ENCODE data around the gene CAMKK2. TPM values are rescaled to one million over a fixed set of nuclear protein-coding genes. Genes with fewer than 3 reads are reported as not detected.
"Not testable (repeated sequence)": the region's sequence is repeated elsewhere in the genome, so short reads cannot be mapped to it uniquely, and the experiment has no call there.

CAMKK2 gene
- total RNA-seq, 1 experiment from 2014 or later, result 24.7 TPM

DNA sequence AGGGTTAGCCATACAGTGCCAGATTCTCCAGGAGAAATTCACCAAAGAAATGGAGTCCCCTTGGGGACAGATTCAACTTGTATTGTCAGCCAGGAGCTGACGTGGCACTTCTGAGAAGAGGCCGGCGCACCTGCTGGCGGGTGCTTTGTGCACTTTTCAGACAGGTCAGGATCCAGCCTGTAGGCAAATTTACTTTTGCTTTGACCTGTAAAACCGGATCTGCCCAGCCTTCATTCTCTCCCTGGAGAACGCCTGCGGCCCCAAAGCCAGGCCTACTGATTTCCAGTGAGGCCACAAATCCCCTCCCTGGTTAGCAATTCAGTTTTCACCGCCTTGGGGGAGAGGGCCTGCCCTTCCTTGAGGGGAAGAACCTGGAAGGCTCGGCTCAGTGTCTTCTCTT, 69.2 kb downstream of the CAMKK2 start:
- no peak overlapping the region for H4K91ac ChIP-seq (ENCODE audit: insufficient read length, low read depth, low read length)
- no peak for DNase-seq
- H2AFZ ChIP-seq (ENCODE audit: low read length), result no peak overlapping the region
- Mint-ChIP-seq H3K27ac (peak overlapping the region in 1 of 3 experiments; percentile 63; a peak in 1 of 7 replicates), H3K36me3 (ENCODE audit: insufficient read depth in 1 of 3, low read depth in 3 of 3) (peaks cover 2 to 5% (median 4%) of the 10 kb centered on the region in 3 experiments; a peak in 5 of 7 replicates), H3K4me3 (no peak overlapping the region), H3K4me1 (peaks cover 3 to 4% of the 10 kb centered on the region in 2 experiments; a peak in 3 of 4 replicates), H3K9me3 (no peaks in the 10 kb centered on the region; a peak in 1 of 5 replicates), H3K27me3 (ENCODE audit: low read depth) (no peaks in the 10 kb centered on the region)
- no peak overlapping the region for H3K9ac ChIP-seq (ENCODE audit: extremely low read depth, insufficient read length, low read length)
- H3K4me2 ChIP-seq (ENCODE audit: insufficient read depth, insufficient read length, low read length), result no peak overlapping the region
- H2BK15ac ChIP-seq (ENCODE audit: low read depth, low read length), result no peak overlapping the region
- no peaks in the 10 kb centered on the region for H3K9me3 ChIP-seq (ENCODE audit: control insufficient read depth, low read depth, low read length)
- H3K4ac ChIP-seq (ENCODE audit: low read depth, low read length), result no peak overlapping the region
- no peak overlapping the region for H2BK12ac ChIP-seq (ENCODE audit: insufficient read length, low read depth, low read length)
- H3K27me3 ChIP-seq (ENCODE audit: insufficient read depth, low read length), result no peaks in the 10 kb centered on the region
- no peak overlapping the region for H4K8ac ChIP-seq (replicated peaks; ENCODE audit: insufficient read length, low read depth, low read length)
- no peak overlapping the region for H2BK20ac ChIP-seq (ENCODE audit: low read depth, low read length, poor library complexity, severe bottlenecking)
- no peak overlapping the region for H4K5ac ChIP-seq (ENCODE audit: insufficient read length, low read depth, low read length)
- no peaks in the 10 kb centered on the region for H3K79me1 ChIP-seq (ENCODE audit: insufficient read depth, low read depth, low read length, poor library complexity, severe bottlenecking)
- TF ChIP-seq, protein P1, sequence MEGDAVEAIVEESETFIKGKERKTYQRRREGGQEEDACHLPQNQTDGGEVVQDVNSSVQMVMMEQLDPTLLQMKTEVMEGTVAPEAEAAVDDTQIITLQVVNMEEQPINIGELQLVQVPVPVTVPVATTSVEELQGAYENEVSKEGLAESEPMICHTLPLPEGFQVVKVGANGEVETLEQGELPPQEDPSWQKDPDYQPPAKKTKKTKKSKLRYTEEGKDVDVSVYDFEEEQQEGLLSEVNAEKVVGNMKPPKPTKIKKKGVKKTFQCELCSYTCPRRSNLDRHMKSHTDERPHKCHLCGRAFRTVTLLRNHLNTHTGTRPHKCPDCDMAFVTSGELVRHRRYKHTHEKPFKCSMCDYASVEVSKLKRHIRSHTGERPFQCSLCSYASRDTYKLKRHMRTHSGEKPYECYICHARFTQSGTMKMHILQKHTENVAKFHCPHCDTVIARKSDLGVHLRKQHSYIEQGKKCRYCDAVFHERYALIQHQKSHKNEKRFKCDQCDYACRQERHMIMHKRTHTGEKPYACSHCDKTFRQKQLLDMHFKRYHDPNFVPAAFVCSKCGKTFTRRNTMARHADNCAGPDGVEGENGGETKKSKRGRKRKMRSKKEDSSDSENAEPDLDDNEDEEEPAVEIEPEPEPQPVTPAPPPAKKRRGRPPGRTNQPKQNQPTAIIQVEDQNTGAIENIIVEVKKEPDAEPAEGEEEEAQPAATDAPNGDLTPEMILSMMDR (conservative IDR thresholded peaks at IDR 0.05), result no peak
- H2BK120ac ChIP-seq (ENCODE audit: low read depth, low read length, poor library complexity, severe bottlenecking), result no peak overlapping the region
- no peak overlapping the region for H3T11ph ChIP-seq (ENCODE audit: low read length)
- H2BK5ac ChIP-seq (ENCODE audit: insufficient read length, low read length), result no peak overlapping the region
- no peak overlapping the region for H3K56ac ChIP-seq (ENCODE audit: insufficient read length, low read depth, low read length)
- no CpG with 5 or more reads among the region's 9 CpGs for WGBS (ENCODE audit: extremely low coverage, insufficient read length, low lambda C conversion rate)
- H3K27ac ChIP-seq (ENCODE audit: insufficient read length, low read depth, low read length), result no peak overlapping the region
- no peaks in the 10 kb centered on the region for H3K79me2 ChIP-seq (ENCODE audit: insufficient read depth, low read length)
- no peaks in the 10 kb centered on the region for H4K20me1 ChIP-seq (ENCODE audit: control insufficient read depth, insufficient read depth, insufficient read length)
- H3K14ac ChIP-seq (ENCODE audit: insufficient read depth, low read length), result no peak overlapping the region
- no peak overlapping the region for H3K18ac ChIP-seq (ENCODE audit: insufficient read length, low read depth, low read length)
- H2AK5ac ChIP-seq (ENCODE audit: insufficient read length, low read length), result no peak overlapping the region
- no peaks in the 10 kb centered on the region for H3K4me1 ChIP-seq (ENCODE audit: insufficient read depth, low read length)
- no peak overlapping the region for H3K23ac ChIP-seq (ENCODE audit: insufficient read length, low read depth, low read length)
- H3K23me2 ChIP-seq (ENCODE audit: insufficient read length, low read depth, low read length, poor library complexity, severe bottlenecking), result no peaks in the 10 kb centered on the region

- H2BK20ac ChIP-seq (ENCODE audit: low read depth, low read length, poor library complexity, severe bottlenecking); H3K4me3 Mint-ChIP-seq; H3K79me1 ChIP-seq (ENCODE audit: insufficient read depth, low read depth, low read length, poor library complexity, severe bottlenecking); H3K9me3 ChIP-seq (ENCODE audit: control insufficient read depth, low read depth, low read length); H3K4me2 ChIP-seq (ENCODE audit: insufficient read depth, insufficient read length, low read length); H3K27me3 Mint-ChIP-seq (ENCODE audit: low read depth); H3K9ac ChIP-seq (ENCODE audit: extremely low read depth, insufficient read length, low read length); H3K18ac ChIP-seq (ENCODE audit: insufficient read length, low read depth, low read length); H3K79me2 ChIP-seq (ENCODE audit: insufficient read depth, low read length); DNase-seq; H4K5ac ChIP-seq (ENCODE audit: insufficient read length, low read depth, low read length); H3K27ac Mint-ChIP-seq; H3K9me3 Mint-ChIP-seq; H3K23me2 ChIP-seq (ENCODE audit: insufficient read length, low read depth, low read length, poor library complexity, severe bottlenecking); H2AK5ac ChIP-seq (ENCODE audit: insufficient read length, low read length); H2BK120ac ChIP-seq (ENCODE audit: low read depth, low read length, poor library complexity, severe bottlenecking); H3K36me3 Mint-ChIP-seq (ENCODE audit: insufficient read depth in 1 of 3, low read depth in 3 of 3); H3K27ac ChIP-seq (ENCODE audit: insufficient read length, low read depth, low read length); H4K20me1 ChIP-seq (ENCODE audit: control insufficient read depth, insufficient read depth, insufficient read length); H3K4me1 ChIP-seq (ENCODE audit: insufficient read depth, low read length); H3T11ph ChIP-seq (ENCODE audit: low read length); H3K4me1 Mint-ChIP-seq; H3K56ac ChIP-seq (ENCODE audit: insufficient read length, low read depth, low read length); H4K8ac ChIP-seq (replicated peaks; ENCODE audit: insufficient read length, low read depth, low read length); H2BK5ac ChIP-seq (ENCODE audit: insufficient read length, low read length); H4K91ac ChIP-seq (ENCODE audit: insufficient read length, low read depth, low read length); H2BK15ac ChIP-seq (ENCODE audit: low read depth, low read length); H2AFZ ChIP-seq (ENCODE audit: low read length); H3K23ac ChIP-seq (ENCODE audit: insufficient read length, low read depth, low read length); H3K14ac ChIP-seq (ENCODE audit: insufficient read depth, low read length); H2BK12ac ChIP-seq (ENCODE audit: insufficient read length, low read depth, low read length); H3K27me3 ChIP-seq (ENCODE audit: insufficient read depth, low read length); H3K4ac ChIP-seq (ENCODE audit: low read depth, low read length): not testable (repeated sequence)
- WGBS (ENCODE audit: extremely low coverage, insufficient read length, low lambda C conversion rate), result no CpG with 5 or more reads among the region's 8 CpGs
These were observed 69.6 kb downstream of the CAMKK2 start for GRCh38 chr12:121226871-121227270.
